Measurements from ENCODE around the gene ATP8B1. TPM values are rescaled to one million over a fixed set of nuclear protein-coding genes. Genes with fewer than 3 reads are reported as not detected.

ATP8B1 gene
- total RNA-seq, 1 experiment from 2014 or later, result 1.1 TPM

GRCh38 chr18:57846258-57846657, 43.1 kb upstream of the ATP8B1 start:
- no peak for TF ChIP-seq CTCF (conservative IDR thresholded peaks at IDR 0.05)
- Histone ChIP-seq H4K5ac (ENCODE audit: insufficient read length, low read depth, low read length) (no peak overlapping the region), H2BK120ac (ENCODE audit: low read depth, low read length, poor library complexity, severe bottlenecking) (no peak overlapping the region), H2AK5ac (ENCODE audit: insufficient read length, low read length) (no peak overlapping the region), H4K20me1 (ENCODE audit: control insufficient read depth, insufficient read depth, insufficient read length) (no peaks in the 10 kb centered on the region), H3T11ph (ENCODE audit: low read length) (no peak overlapping the region), H3K9me3 (ENCODE audit: control insufficient read depth, low read depth, low read length) (no peaks in the 10 kb centered on the region), H3K23me2 (ENCODE audit: insufficient read length, low read depth, low read length, poor library complexity, severe bottlenecking) (no peaks in the 10 kb centered on the region), H2AFZ (ENCODE audit: low read length) (no peak overlapping the region), H3K23ac (ENCODE audit: insufficient read length, low read depth, low read length) (no peak overlapping the region), H4K91ac (ENCODE audit: insufficient read length, low read depth, low read length) (no peak overlapping the region), H2BK12ac (ENCODE audit: insufficient read length, low read depth, low read length) (no peak overlapping the region), H3K27me3 (ENCODE audit: insufficient read depth, low read length) (no peaks in the 10 kb centered on the region), H3K9ac (ENCODE audit: extremely low read depth, insufficient read length, low read length) (no peak overlapping the region), H3K56ac (ENCODE audit: insufficient read length, low read depth, low read length) (no peak overlapping the region), H3K4me1 (ENCODE audit: insufficient read depth, low read length) (no peaks in the 10 kb centered on the region), H3K18ac (ENCODE audit: insufficient read length, low read depth, low read length) (no peak overlapping the region), H2BK5ac (ENCODE audit: insufficient read length, low read length) (no peak overlapping the region), H3K4me2 (ENCODE audit: insufficient read depth, insufficient read length, low read length) (no peak overlapping the region), H3K27ac (ENCODE audit: insufficient read length, low read depth, low read length) (no peak overlapping the region), H3K79me1 (ENCODE audit: insufficient read depth, low read depth, low read length, poor library complexity, severe bottlenecking) (no peaks in the 10 kb centered on the region), H2BK20ac (ENCODE audit: low read depth, low read length, poor library complexity, severe bottlenecking) (no peak overlapping the region), H3K79me2 (ENCODE audit: insufficient read depth, low read length) (no peaks in the 10 kb centered on the region), H2BK15ac (ENCODE audit: low read depth, low read length) (no peak overlapping the region), H4K8ac (replicated peaks; ENCODE audit: insufficient read length, low read depth, low read length) (no peak overlapping the region), H3K14ac (ENCODE audit: insufficient read depth, low read length) (no peak overlapping the region), H3K4ac (ENCODE audit: low read depth, low read length) (no peak overlapping the region)
- Mint-ChIP-seq H3K36me3 (ENCODE audit: insufficient read depth in 1 of 3, low read depth in 3 of 3) (no peaks in the 10 kb centered on the region), H3K27ac (no peak overlapping the region), H3K9me3 (no peaks in the 10 kb centered on the region), H3K4me3 (no peak overlapping the region), H3K27me3 (ENCODE audit: low read depth) (peaks cover 8% of the 10 kb centered on the region), H3K4me1 (peaks cover 7% of the 10 kb centered on the region in 2 experiments; a peak in 3 of 4 replicates)
- WGBS (ENCODE audit: extremely low coverage, insufficient read length, low lambda C conversion rate), result no CpG with 5 or more reads among the region's 1 CpG
- DNase-seq, result no peak

Data from H9 (cell line).